ENCODE data around the gene SH3D19. TPM values are rescaled to one million over a fixed set of nuclear protein-coding genes. Genes with fewer than 3 reads are reported as not detected.

The SH3D19 gene
- total RNA-seq, 1 experiment from 2014 or later, result 15.5 TPM

GRCh38 chr4:151169900-151170299 is 155.5 kb downstream of the SH3D19 start:
- CTCF ChIA-PET, result no interaction called here
- H3K36me3 Mint-ChIP-seq (ENCODE audit: insufficient read depth, unreplicated experiment), result peaks cover 3% of the 10 kb centered on the region
- H3K27ac Mint-ChIP-seq (ENCODE audit: unreplicated experiment), result no peak overlapping the region
- no TSS peak for BruUV-seq (replicated peaks)
- no peak overlapping the region for H3K4me3 Mint-ChIP-seq (ENCODE audit: low read depth, unreplicated experiment)
- H3K4me1 Mint-ChIP-seq (ENCODE audit: low read depth, unreplicated experiment), result no peaks in the 10 kb centered on the region
- DNase-seq, result no peak
- H3K9me3 Mint-ChIP-seq (ENCODE audit: low read depth, unreplicated experiment), result no peaks in the 10 kb centered on the region
- no peaks in the 10 kb centered on the region for H3K27me3 Mint-ChIP-seq (ENCODE audit: unreplicated experiment)
- no peak for TF ChIP-seq CTCF (IDR thresholded peaks at IDR 0.05; ENCODE audit: unreplicated experiment)
- intact Hi-C loops (cut with micrococcal nuclease; ENCODE audit: unreplicated experiment), result no loop called here

GRCh38 chr4:151169223-151169622 is 156.2 kb downstream of the SH3D19 start:
- CTCF ChIA-PET, result no interaction called here

GRCh38 chr4:151167561-151167960 is 157.8 kb downstream of the SH3D19 start:
- BruUV-seq (replicated peaks), result no TSS peak
- TF ChIP-seq CTCF (IDR thresholded peaks at IDR 0.05; ENCODE audit: unreplicated experiment), result no peak
- intact Hi-C loops (cut with micrococcal nuclease; ENCODE audit: unreplicated experiment), result no loop called here
- H3K27ac Mint-ChIP-seq (ENCODE audit: unreplicated experiment), result no peak overlapping the region
- CTCF ChIA-PET, result no interaction called here
- no peak overlapping the region for H3K4me3 Mint-ChIP-seq (ENCODE audit: low read depth, unreplicated experiment)
- no peak for DNase-seq
- no peaks in the 10 kb centered on the region for H3K4me1 Mint-ChIP-seq (ENCODE audit: low read depth, unreplicated experiment)
- H3K36me3 Mint-ChIP-seq (ENCODE audit: insufficient read depth, unreplicated experiment), result peaks cover 3% of the 10 kb centered on the region
- H3K9me3 Mint-ChIP-seq (ENCODE audit: low read depth, unreplicated experiment), result no peaks in the 10 kb centered on the region
- H3K27me3 Mint-ChIP-seq (ENCODE audit: unreplicated experiment), result no peaks in the 10 kb centered on the region

More at GRCh38 chr4:151169223-151169622, 156.2 kb downstream of the SH3D19 start:
- Mint-ChIP-seq H3K27me3 (ENCODE audit: unreplicated experiment) (no peaks in the 10 kb centered on the region), H3K4me1 (ENCODE audit: low read depth, unreplicated experiment) (no peaks in the 10 kb centered on the region), H3K9me3 (ENCODE audit: low read depth, unreplicated experiment) (no peaks in the 10 kb centered on the region), H3K36me3 (ENCODE audit: insufficient read depth, unreplicated experiment) (peaks cover 3% of the 10 kb centered on the region), H3K27ac (ENCODE audit: unreplicated experiment) (no peak overlapping the region), H3K4me3 (ENCODE audit: low read depth, unreplicated experiment) (no peak overlapping the region)
- no TSS peak for BruUV-seq (replicated peaks)
- DNase-seq, result no peak
- no peak for TF ChIP-seq CTCF (IDR thresholded peaks at IDR 0.05; ENCODE audit: unreplicated experiment)
- intact Hi-C loops (cut with micrococcal nuclease; ENCODE audit: unreplicated experiment), result no loop called here

- no peak for DNase-seq
- intact Hi-C loops (cut with micrococcal nuclease; ENCODE audit: unreplicated experiment), result no loop called here
- CTCF ChIA-PET, result no interaction called here
- no peak for TF ChIP-seq CTCF (IDR thresholded peaks at IDR 0.05; ENCODE audit: unreplicated experiment)
- BruUV-seq (replicated peaks), result no TSS peak
- H3K4me3 Mint-ChIP-seq (ENCODE audit: low read depth, unreplicated experiment), result no peak overlapping the region
- peaks cover 3% of the 10 kb centered on the region for H3K36me3 Mint-ChIP-seq (ENCODE audit: insufficient read depth, unreplicated experiment)
- no peaks in the 10 kb centered on the region for H3K27me3 Mint-ChIP-seq (ENCODE audit: unreplicated experiment)
- no peak overlapping the region for H3K27ac Mint-ChIP-seq (ENCODE audit: unreplicated experiment)
- no peaks in the 10 kb centered on the region for H3K9me3 Mint-ChIP-seq (ENCODE audit: low read depth, unreplicated experiment)
- H3K4me1 Mint-ChIP-seq (ENCODE audit: low read depth, unreplicated experiment), result no peaks in the 10 kb centered on the region
Measured at GRCh38 chr4:151166636-151167035, 158.8 kb downstream of the SH3D19 start.

All from Calu3 (cell line).